ENCODE data around the gene STX18. TPM values are rescaled to one million over a fixed set of nuclear protein-coding genes. Genes with fewer than 3 reads are reported as not detected.

Gene STX18
- total RNA-seq, 1 donor from 2014 or later, result 24.0 TPM

- Histone ChIP-seq H3K4me2 (ENCODE audit: low read length) (no peak overlapping the region), H2AFZ (ENCODE audit: low read depth, low read length) (no peak overlapping the region), H3K27me3 (ENCODE audit: insufficient read depth, low read length) (no peaks in the 10 kb centered on the region), H3K9me3 (ENCODE audit: insufficient read depth, low read depth, low read length) (no peaks in the 10 kb centered on the region), H4K20me1 (ENCODE audit: insufficient read depth, low read length) (no peaks in the 10 kb centered on the region), H3K4me3 (ENCODE audit: insufficient read depth, low read depth, low read length) (no peak overlapping the region), H3K9ac (ENCODE audit: low read length) (no peak overlapping the region), H3K27ac (ENCODE audit: low read depth, low read length) (no peak overlapping the region), H3K4me1 (ENCODE audit: insufficient read depth, low read length) (peaks cover 4% of the 10 kb centered on the region), H3K36me3 (ENCODE audit: insufficient read depth, low read length) (no peaks in the 10 kb centered on the region), H3K79me2 (ENCODE audit: insufficient read depth, low read length) (no peaks in the 10 kb centered on the region)
- Mint-ChIP-seq H3K4me1 (ENCODE audit: low read depth, unreplicated experiment) (peaks cover 4% of the 10 kb centered on the region), H3K9me3 (ENCODE audit: unreplicated experiment) (no peaks in the 10 kb centered on the region), H3K27me3 (ENCODE audit: low read depth, unreplicated experiment) (no peaks in the 10 kb centered on the region), H3K4me3 (ENCODE audit: unreplicated experiment) (no peak overlapping the region), H3K36me3 (ENCODE audit: low read depth, unreplicated experiment) (peaks cover 2% of the 10 kb centered on the region), H3K27ac (ENCODE audit: unreplicated experiment) (no peak overlapping the region)
- FAIRE-seq (no peak), DNase-seq (ENCODE audit: low read depth) (no peak)
- no peak for TF ChIP-seq EZH2 (IDR thresholded peaks at IDR 0.05; ENCODE audit: insufficient read depth, low read length)
- TF ChIP-seq CTCF (IDR thresholded peaks at IDR 0.05; ENCODE audit: insufficient read depth, low read depth, low read length), result no peak
Observed at GRCh38 chr4:4577359-4577875, 35.6 kb upstream of the STX18 start.

- Mint-ChIP-seq H3K4me1 (ENCODE audit: low read depth, unreplicated experiment) (peaks cover 4% of the 10 kb centered on the region), H3K27ac (ENCODE audit: unreplicated experiment) (no peak overlapping the region), H3K27me3 (ENCODE audit: low read depth, unreplicated experiment) (no peaks in the 10 kb centered on the region), H3K9me3 (ENCODE audit: unreplicated experiment) (no peaks in the 10 kb centered on the region), H3K36me3 (ENCODE audit: low read depth, unreplicated experiment) (peaks cover 2% of the 10 kb centered on the region), H3K4me3 (ENCODE audit: unreplicated experiment) (peak overlapping the region; percentile 52)
- Histone ChIP-seq H3K4me2 (ENCODE audit: low read length) (peak overlapping the region; percentile 87), H4K20me1 (ENCODE audit: insufficient read depth, low read length) (no peaks in the 10 kb centered on the region), H3K4me1 (ENCODE audit: insufficient read depth, low read length) (peaks cover 4% of the 10 kb centered on the region), H3K9ac (ENCODE audit: low read length) (peak overlapping the region; percentile 81), H3K79me2 (ENCODE audit: insufficient read depth, low read length) (no peaks in the 10 kb centered on the region), H2AFZ (ENCODE audit: low read depth, low read length) (peak overlapping the region; percentile 96), H3K27ac (ENCODE audit: low read depth, low read length) (peak overlapping the region; percentile 27), H3K4me3 (ENCODE audit: insufficient read depth, low read depth, low read length) (peak overlapping the region; percentile 56), H3K9me3 (ENCODE audit: insufficient read depth, low read depth, low read length) (no peaks in the 10 kb centered on the region), H3K36me3 (ENCODE audit: insufficient read depth, low read length) (no peaks in the 10 kb centered on the region), H3K27me3 (ENCODE audit: insufficient read depth, low read length) (no peaks in the 10 kb centered on the region)
- peak; percentile 34 for DNase-seq (ENCODE audit: low read depth)
- FAIRE-seq, result no peak
- TF ChIP-seq EZH2 (IDR thresholded peaks at IDR 0.05; ENCODE audit: insufficient read depth, low read length) (no peak), CTCF (IDR thresholded peaks at IDR 0.05; ENCODE audit: insufficient read depth, low read depth, low read length) (no peak)
Observed at GRCh38 chr4:4575284-4576211, 33.7 kb upstream of the STX18 start.

All from astrocyte (in vitro differentiated cells and primary cell).